ENCODE data around the gene MACROD2.

- TF ChIP-seq POLR2A (IDR thresholded peaks at IDR 0.05) (no peak), POLR2AphosphoS5 (IDR thresholded peaks at IDR 0.05) (no peak)
- TF ChIP-seq, protein P1, sequence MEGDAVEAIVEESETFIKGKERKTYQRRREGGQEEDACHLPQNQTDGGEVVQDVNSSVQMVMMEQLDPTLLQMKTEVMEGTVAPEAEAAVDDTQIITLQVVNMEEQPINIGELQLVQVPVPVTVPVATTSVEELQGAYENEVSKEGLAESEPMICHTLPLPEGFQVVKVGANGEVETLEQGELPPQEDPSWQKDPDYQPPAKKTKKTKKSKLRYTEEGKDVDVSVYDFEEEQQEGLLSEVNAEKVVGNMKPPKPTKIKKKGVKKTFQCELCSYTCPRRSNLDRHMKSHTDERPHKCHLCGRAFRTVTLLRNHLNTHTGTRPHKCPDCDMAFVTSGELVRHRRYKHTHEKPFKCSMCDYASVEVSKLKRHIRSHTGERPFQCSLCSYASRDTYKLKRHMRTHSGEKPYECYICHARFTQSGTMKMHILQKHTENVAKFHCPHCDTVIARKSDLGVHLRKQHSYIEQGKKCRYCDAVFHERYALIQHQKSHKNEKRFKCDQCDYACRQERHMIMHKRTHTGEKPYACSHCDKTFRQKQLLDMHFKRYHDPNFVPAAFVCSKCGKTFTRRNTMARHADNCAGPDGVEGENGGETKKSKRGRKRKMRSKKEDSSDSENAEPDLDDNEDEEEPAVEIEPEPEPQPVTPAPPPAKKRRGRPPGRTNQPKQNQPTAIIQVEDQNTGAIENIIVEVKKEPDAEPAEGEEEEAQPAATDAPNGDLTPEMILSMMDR (IDR thresholded peaks at IDR 0.05), result no peak
Measured at GRCh38 chr20:14673164-14673563, 677.8 kb downstream of the MACROD2 start.
